B cell (primary cell): ENCODE data around the gene PACRG. TPM values are rescaled to one million over a fixed set of nuclear protein-coding genes. Genes with fewer than 3 reads are reported as not detected.

Source experiments
- ATAC-seq: fragments of 200-7000 bp; cut with Tn5 transposase; one replicate; pipeline ENCODE4 v1.10.0; 2021; ENCODE audit warnings: low read depth, mild to moderate bottlenecking, moderate number of reproducible peaks, moderate library complexity
- CTCF ChIA-PET: fragments of 350-600 bp; sonication (Branson Sonifier 250); formaldehyde crosslinking; loops from one replicate; lab custom pipeline; 2021; ENCODE audit warnings: antibody characterized with exemption, inconsistent platforms; lab: Charles Lee
- POLR2A ChIA-PET: fragments of 350-600 bp; sonication (Branson Sonifier 250); formaldehyde crosslinking; loops from one replicate; lab custom pipeline; 2021; ENCODE audit warnings: antibody characterized with exemption; lab: Charles Lee
- DNase-seq: peaks from one replicate; pipeline ENCODE4 v3.0.0; 2013
- H2AFZ ChIP-seq: 2 replicates; pipeline ENCODE4 v1.6.1; 2012; ENCODE audit warnings: mild to moderate bottlenecking, low read depth, low read length; ENCODE audit not compliant: insufficient read depth, poor library complexity, severe bottlenecking
- H3K27ac ChIP-seq, 2 donors: 1 replicate in 1 of 2; 2 replicates in 1 of 2; pipeline ENCODE4 v1.5.1; 2012 to 2013; ENCODE audit warnings: low read length in 2 of 2, mild to moderate bottlenecking in 2 of 2, moderate library complexity in 1 of 2
- H3K27me3 ChIP-seq, 4 experiments: fragments of 200-600 bp in 1 of 4; sonication (generic) in 1 of 4; replicated peaks in 1 of 4; 1 replicate in 2 of 4; 2 replicates in 2 of 4; pipeline versions ENCODE4 v1.6.1 to v1.7.0; 2013 to 2016; ENCODE audit warnings: low read length in 3 of 4, mild to moderate bottlenecking in 2 of 4, mixed read lengths in 1 of 4, moderate library complexity in 1 of 4; ENCODE audit not compliant: insufficient read depth in 4 of 4, control insufficient read depth in 3 of 4; ENCODE audit errors: control extremely low read depth in 1 of 4
- H3K36me3 ChIP-seq, 2 experiments: replicated peaks in 1 of 2; 1 replicate in 1 of 2; 2 replicates in 1 of 2; pipeline versions ENCODE4 v1.6.1 to v1.7.1; 2013; ENCODE audit warnings: low read length in 1 of 2; ENCODE audit not compliant: insufficient read depth in 2 of 2, control insufficient read depth in 1 of 2; ENCODE audit errors: control extremely low read depth in 1 of 2, extremely low read depth in 1 of 2
- H3K4me1 ChIP-seq, 2 donors: fragments of 200-600 bp in 1 of 2; sonication (generic) in 1 of 2; 1 replicate in 1 of 2; 2 replicates in 1 of 2; pipeline versions ENCODE4 v1.5.1 to v1.6.1; 2013 to 2017; ENCODE audit warnings: low read length in 2 of 2; ENCODE audit not compliant: control insufficient read depth in 2 of 2, insufficient read depth in 2 of 2
- H3K4me2 ChIP-seq: replicated peaks from 2 replicates; pipeline ENCODE3; 2012; ENCODE audit warnings: mild to moderate bottlenecking, low read depth, low read length; ENCODE audit not compliant: poor library complexity, severe bottlenecking
- H3K4me3 ChIP-seq, 5 experiments: fragments of 200-600 bp in 1 of 5; sonication (generic) in 1 of 5; 1 replicate in 3 of 5; 2 replicates in 2 of 5; pipeline versions ENCODE4 v1.5.1 to v1.7.0; 2011 to 2016; ENCODE audit warnings: low read length in 4 of 5, mild to moderate bottlenecking in 4 of 5, low read depth in 2 of 5, control low read depth in 1 of 5, moderate library complexity in 1 of 5; ENCODE audit not compliant: insufficient read depth in 1 of 5; ENCODE audit errors: control extremely low read depth in 1 of 5, extremely low read depth in 1 of 5
- H3K79me2 ChIP-seq: fragments of 200-600 bp; sonication (generic); one replicate; pipeline ENCODE4 v1.6.0; 2016; ENCODE audit warnings: low read length; ENCODE audit not compliant: control insufficient read depth, insufficient read depth
- H3K9ac ChIP-seq: fragments of 200-600 bp; sonication (generic); 2 replicates; pipeline ENCODE4 v1.6.1; 2017; ENCODE audit warnings: mild to moderate bottlenecking, low read length, moderate library complexity
- H3K9me3 ChIP-seq, 3 donors: one replicate each; pipeline versions ENCODE4 v1.6.1 to v1.7.1; 2013; ENCODE audit warnings: low read length in 2 of 3; ENCODE audit not compliant: control insufficient read depth in 2 of 3, insufficient read depth in 1 of 3; ENCODE audit errors: control extremely low read depth in 1 of 3
- H4K20me1 ChIP-seq: 2 replicates; pipeline ENCODE4 v1.6.0; 2012; ENCODE audit warnings: mild to moderate bottlenecking, low read length; ENCODE audit not compliant: insufficient read depth, control insufficient read depth, poor library complexity, severe bottlenecking
- H3K27ac Mint-ChIP-seq: one replicate; pipeline ENCODE4 v1.8.0; 2021; ENCODE audit warnings: mixed read lengths
- H3K27me3 Mint-ChIP-seq: one replicate; pipeline ENCODE4 v1.8.0; 2021; ENCODE audit warnings: mixed read lengths
- H3K4me1 Mint-ChIP-seq: one replicate; pipeline ENCODE4 v1.8.0; 2021; ENCODE audit warnings: mixed read lengths
- H3K4me3 Mint-ChIP-seq: one replicate; pipeline ENCODE4 v1.8.0; 2021; ENCODE audit warnings: mixed read lengths
- H3K9me3 Mint-ChIP-seq: one replicate; pipeline ENCODE4 v1.8.0; 2022; ENCODE audit warnings: mixed read lengths; ENCODE audit not compliant: insufficient read depth
- CTCF ChIP-seq: fragments of 200-600 bp; IDR thresholded peaks from one replicate; pipeline ENCODE4 v1.8.0; 2022; ENCODE audit warnings: antibody characterized with exemption, mild to moderate bottlenecking
- EZH2 ChIP-seq: IDR thresholded peaks from 2 replicates; pipeline ENCODE4 v1.6.1; 2012; ENCODE audit warnings: borderline replicate concordance, low read depth, mild to moderate bottlenecking, moderate library complexity, low read length; ENCODE audit not compliant: insufficient read depth, poor library complexity, severe bottlenecking
- WGBS: methylation state at CpG from one replicate; pipeline ENCODE4 v1.1.5; 2013; ENCODE audit warnings: missing lambda C conversion rate; ENCODE audit not compliant: insufficient coverage; 5-methylcytosine and 5-hydroxymethylcytosine counted together
- intact Hi-C: fragments of 100-400 bp; cut with micrococcal nuclease; formaldehyde crosslinking; loops from one replicate; pipeline ENCODE4 v1.10.0; 2022
- polyA plus RNA-seq: library from polyadenylated mRNA; depleted of rRNA; stranded (reverse); fragments of >200 nt; gene quantifications from 2 replicates; pipeline ENCODE4 v1.2.3, GENCODE V29; 2012
- total RNA-seq, 2 donors: library from RNA; stranded (reverse); fragments of 120-200 nt in 1 of 2; gene quantifications; 1 replicate in 1 of 2; 2 replicates in 1 of 2; pipeline versions ENCODE4 v1.2.3 to v1.2.4, GENCODE V29; 2013 to 2022

The PACRG gene
- total and polyA plus RNA-seq, 2 donors (not counting 1 experiment from before 2014, with no cell fraction given) = not detected

GRCh38 chr6:163327921-163328320 lies 600.1 kb downstream of the PACRG start:
- TF ChIP-seq CTCF = no peak
- no peak for TF ChIP-seq EZH2
- no peaks in the 10 kb centered on the region for H3K79me2 ChIP-seq

GRCh38 chr6:163328411-163328810 lies 600.6 kb downstream of the PACRG start:
- DNase-seq = no peak
- no peak overlapping the region for H3K27ac Mint-ChIP-seq
- peaks cover 21% of the 10 kb centered on the region for H3K27me3 Mint-ChIP-seq
- H3K36me3 ChIP-seq = no peaks in the 10 kb centered on the region
- peaks cover 0 to 13% (median 0%) of the 10 kb centered on the region in 3 donors for H3K9me3 ChIP-seq
- H3K27me3 ChIP-seq = peaks cover 0 to 8% (median 4%) of the 10 kb centered on the region in 4 experiments
- no peaks in the 10 kb centered on the region for H3K4me1 ChIP-seq
- H3K27ac ChIP-seq = no peak overlapping the region
- no peak for TF ChIP-seq CTCF
- no peak for TF ChIP-seq EZH2
- H4K20me1 ChIP-seq = no peaks in the 10 kb centered on the region
- no peaks in the 10 kb centered on the region for H3K79me2 ChIP-seq
- no peak overlapping the region for H3K4me2 ChIP-seq
- H3K4me3 Mint-ChIP-seq = no peak overlapping the region
- H3K9ac ChIP-seq = no peak overlapping the region
- 98% methylated on average over 10 of the region's 11 CpGs for WGBS
- no peak for ATAC-seq
- POLR2A ChIA-PET = no interaction called here
- intact Hi-C loops = no loop called here
- peaks cover 5% of the 10 kb centered on the region for H3K9me3 Mint-ChIP-seq
- H3K4me1 Mint-ChIP-seq = no peaks in the 10 kb centered on the region
- CTCF ChIA-PET = no interaction called here
- H3K4me3 ChIP-seq = no peak overlapping the region
- H2AFZ ChIP-seq = no peak overlapping the region

More at GRCh38 chr6:163327921-163328320, 600.1 kb downstream of the PACRG start:
- DNase-seq = no peak
- Histone ChIP-seq H3K9me3 (peaks cover 0 to 13% (median 0%) of the 10 kb centered on the region in 3 donors), H3K9ac (no peak overlapping the region), H4K20me1 (no peaks in the 10 kb centered on the region), H3K4me3 (no peak overlapping the region), H3K27me3 (peaks cover 0 to 8% (median 5%) of the 10 kb centered on the region in 4 experiments), H3K36me3 (no peaks in the 10 kb centered on the region), H3K4me2 (no peak overlapping the region), H3K4me1 (no peaks in the 10 kb centered on the region), H3K27ac (no peak overlapping the region), H2AFZ (no peak overlapping the region)
- POLR2A ChIA-PET = no interaction called here
- no peak overlapping the region for H3K27ac Mint-ChIP-seq
- intact Hi-C loops = no loop called here
- peaks cover 17% of the 10 kb centered on the region for H3K27me3 Mint-ChIP-seq
- H3K4me3 Mint-ChIP-seq = no peak overlapping the region
- H3K9me3 Mint-ChIP-seq = peaks cover 5% of the 10 kb centered on the region
- WGBS = 83% methylated on average over 5 of the region's 8 CpGs
- no peak for ATAC-seq
- no peaks in the 10 kb centered on the region for H3K4me1 Mint-ChIP-seq
- CTCF ChIA-PET = no interaction called here
